ENCODE results near the gene SMAD6. TPM values are rescaled to one million over a fixed set of nuclear protein-coding genes. Genes with fewer than 3 reads are reported as not detected.

SMAD6 gene
- total RNA-seq, 2 experiments from 2014 or later = 0.25 to 0.41 TPM

DNA sequence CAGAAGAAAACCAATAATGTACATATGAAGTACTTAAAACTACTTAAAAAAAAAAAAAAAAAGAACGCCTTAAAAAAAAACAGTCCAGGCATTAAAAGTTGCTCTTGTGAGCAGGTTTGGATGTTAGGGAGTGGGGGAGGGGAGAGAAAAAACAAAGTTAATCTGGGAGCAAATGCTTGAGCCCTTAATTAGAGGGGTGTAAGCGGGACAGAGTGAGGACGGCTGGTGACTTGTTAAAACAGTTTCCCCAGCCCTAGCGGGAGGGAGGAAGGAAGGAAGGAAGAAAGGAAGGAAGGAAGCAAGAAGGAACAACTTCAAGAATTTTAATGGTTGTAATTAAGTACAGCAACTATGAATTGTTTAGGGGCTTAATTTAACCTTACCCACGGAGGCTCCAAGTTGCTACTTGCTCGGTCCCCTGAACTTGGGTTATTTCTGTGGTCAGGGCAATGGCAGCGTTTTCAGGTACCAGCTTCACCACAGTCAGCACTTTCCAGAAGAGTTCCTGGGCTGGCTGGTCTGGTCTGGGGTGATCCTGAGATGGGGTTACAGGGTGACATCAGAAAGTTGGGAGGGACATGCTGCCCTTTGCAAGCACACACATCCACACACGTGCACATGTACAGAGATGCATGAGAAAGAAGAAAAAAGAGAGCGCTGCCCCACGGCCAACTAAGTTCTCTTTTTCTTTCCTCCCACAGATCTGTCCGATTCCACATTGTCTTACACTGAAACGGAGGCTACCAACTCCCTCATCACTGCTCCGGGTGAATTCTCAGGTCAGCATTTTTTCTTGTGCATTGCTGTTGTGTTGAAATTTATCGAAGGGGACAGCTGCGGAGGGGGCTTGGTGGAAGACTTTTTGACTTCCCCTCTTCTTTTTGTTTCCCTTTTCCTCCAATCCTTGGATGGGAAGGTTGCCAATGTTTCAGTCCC is 14.0 kb downstream of the SMAD6 start:
- H3K27me3 Mint-ChIP-seq = no peaks in the 10 kb centered on the region
- no peaks in the 10 kb centered on the region for H3K36me3 Mint-ChIP-seq (ENCODE audit: low read depth)
- H3K27ac Mint-ChIP-seq = no peak overlapping the region
- peaks cover 6% of the 10 kb centered on the region for H3K4me1 Mint-ChIP-seq (ENCODE audit: low read depth)
- POLR2A ChIA-PET = no interaction called here
- no peak for TF ChIP-seq CTCF (IDR thresholded peaks at IDR 0.05)
- H3K9me3 Mint-ChIP-seq = no peaks in the 10 kb centered on the region
- no peak for DNase-seq
- ATAC-seq = no peak
- no peak overlapping the region for H3K4me3 Mint-ChIP-seq
- intact Hi-C loops (cut with micrococcal nuclease) = no loop called here
- CTCF ChIA-PET = no interaction called here

DNA sequence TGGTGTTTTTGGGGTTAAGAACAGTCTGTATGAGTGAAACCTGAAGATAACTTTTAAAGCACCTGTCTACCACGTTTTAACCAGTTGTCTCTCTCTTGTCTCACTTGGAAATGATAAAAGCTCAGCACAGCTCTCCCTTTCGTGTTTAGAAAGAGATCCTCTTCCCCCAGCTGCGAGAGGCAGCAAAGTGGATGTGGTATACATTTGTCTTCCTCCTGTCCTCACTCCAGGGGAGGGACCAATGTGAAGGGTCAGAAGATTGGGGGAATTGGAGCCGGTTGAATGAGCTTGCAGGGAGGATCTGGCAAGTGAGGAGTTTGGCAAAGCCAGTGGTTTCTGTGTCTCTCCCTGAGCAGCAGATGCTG is 14.6 kb downstream of the SMAD6 start:
- ATAC-seq (no peak), DNase-seq (no peak)
- Mint-ChIP-seq H3K4me3 (no peak overlapping the region), H3K9me3 (no peaks in the 10 kb centered on the region), H3K36me3 (ENCODE audit: low read depth) (no peaks in the 10 kb centered on the region), H3K4me1 (ENCODE audit: low read depth) (peaks cover 6% of the 10 kb centered on the region), H3K27me3 (no peaks in the 10 kb centered on the region), H3K27ac (no peak overlapping the region)
- ChIA-PET CTCF (no interaction called here), POLR2A (no interaction called here)
- intact Hi-C loops (cut with micrococcal nuclease) = no loop called here
- no peak for TF ChIP-seq CTCF (IDR thresholded peaks at IDR 0.05)

DNA sequence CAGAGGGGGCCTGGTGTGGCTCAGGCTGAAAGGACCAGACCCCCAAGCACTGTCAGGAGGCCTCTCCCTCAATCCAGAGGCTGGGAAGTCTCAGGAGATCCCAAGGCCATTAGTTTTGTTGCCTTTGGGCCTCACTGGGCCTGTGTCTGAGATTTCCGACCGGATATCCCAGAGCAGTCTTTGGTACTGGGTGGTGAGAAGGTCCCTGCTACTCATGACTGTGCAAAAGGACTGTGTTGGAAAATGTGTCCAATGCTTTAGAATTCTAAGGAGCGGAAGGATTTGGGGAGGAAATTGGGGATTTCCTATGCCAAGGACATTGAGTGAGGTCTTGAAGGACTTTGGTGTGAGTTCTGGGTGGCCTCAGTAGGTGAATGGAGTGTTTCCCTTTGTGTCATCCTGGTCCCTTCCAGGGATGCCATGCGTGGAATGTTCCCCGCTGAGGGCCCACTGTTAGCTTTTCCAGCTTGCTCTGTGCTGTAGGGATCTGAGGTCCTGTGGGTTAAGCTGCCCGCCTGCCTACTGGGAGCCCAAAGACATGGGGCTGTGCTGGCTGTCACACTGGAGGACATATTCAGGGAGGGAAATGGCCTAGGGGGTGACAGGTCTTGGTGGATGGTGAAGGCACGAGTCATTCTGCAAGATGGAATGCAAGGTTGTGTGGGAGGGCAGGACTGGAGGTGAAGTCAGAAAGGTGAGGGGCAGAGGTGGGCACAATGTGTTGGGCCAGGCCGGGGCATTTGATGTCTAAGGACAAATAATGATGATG is 16.4 kb downstream of the SMAD6 start:
- ATAC-seq (no peak), DNase-seq (no peak)
- intact Hi-C loops (cut with micrococcal nuclease) = no loop called here
- TF ChIP-seq CTCF (IDR thresholded peaks at IDR 0.05) = no peak
- POLR2A ChIA-PET = no interaction called here
- Mint-ChIP-seq H3K27ac (no peak overlapping the region), H3K4me1 (ENCODE audit: low read depth) (peaks cover 6% of the 10 kb centered on the region), H3K36me3 (ENCODE audit: low read depth) (no peaks in the 10 kb centered on the region), H3K9me3 (no peaks in the 10 kb centered on the region), H3K4me3 (no peak overlapping the region), H3K27me3 (no peaks in the 10 kb centered on the region)
- CTCF ChIA-PET = no interaction called here

- DNase-seq = no peak
- POLR2A ChIA-PET = no interaction called here
- no peaks in the 10 kb centered on the region for H3K27me3 Mint-ChIP-seq
- no peak overlapping the region for H3K27ac Mint-ChIP-seq
- H3K36me3 Mint-ChIP-seq (ENCODE audit: low read depth) = no peaks in the 10 kb centered on the region
- ATAC-seq = no peak
- CTCF ChIA-PET = interaction anchor here (0.7 to 0.8 kb wide), 2 partner anchors 132 to 1831 kb away, joined by 3 read pairs; no protein-coding TSS in a partner anchor
- intact Hi-C loops (cut with micrococcal nuclease) = no loop called here
- H3K4me1 Mint-ChIP-seq (ENCODE audit: low read depth) = peaks cover 6% of the 10 kb centered on the region
- H3K9me3 Mint-ChIP-seq = no peaks in the 10 kb centered on the region
- no peak for TF ChIP-seq CTCF (IDR thresholded peaks at IDR 0.05)
- H3K4me3 Mint-ChIP-seq = no peak overlapping the region
Observed at GRCh38 chr15:66719471-66719870, 17.4 kb downstream of the SMAD6 start.

All from activated CD8-positive, alpha-beta T cell treated with anti-CD3 and anti-CD28 coated beads for 36 hours (primary cell).